HG03342 (cell line): Measurements from ENCODE around the gene MAPKAP1.

ENCODE experiments used
- ATAC-seq: cut with Tn5 transposase; IDR thresholded peaks from one replicate; pipeline ENCODE4 v1.9.1; 2021; ENCODE audit warnings: mild to moderate bottlenecking, moderate library complexity; ENCODE audit not compliant: unreplicated experiment

Gene MAPKAP1

DNA sequence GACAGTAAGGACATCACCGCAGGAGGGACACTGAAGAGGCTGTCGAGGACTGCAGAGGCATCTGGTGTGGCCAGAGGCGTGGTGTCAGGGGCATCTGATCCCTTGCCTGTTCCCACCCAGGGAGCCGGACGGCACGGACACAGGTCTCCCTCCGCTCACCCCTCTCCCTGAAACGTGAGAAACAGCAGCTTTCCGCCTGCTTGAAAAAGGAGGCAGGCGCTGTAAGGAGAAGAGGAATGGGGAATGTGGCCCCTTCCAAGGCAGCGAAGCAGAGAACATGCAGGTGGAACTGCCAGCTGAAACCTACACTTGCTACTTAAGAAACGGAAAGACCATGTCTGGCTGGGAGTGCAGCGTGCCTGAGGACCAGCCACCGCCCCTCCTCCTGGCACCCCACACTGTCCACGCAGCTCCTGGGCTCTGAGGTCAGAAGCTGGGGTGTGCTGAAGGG lies 269.2 kb downstream of the MAPKAP1 start:
- no peak for ATAC-seq

DNA sequence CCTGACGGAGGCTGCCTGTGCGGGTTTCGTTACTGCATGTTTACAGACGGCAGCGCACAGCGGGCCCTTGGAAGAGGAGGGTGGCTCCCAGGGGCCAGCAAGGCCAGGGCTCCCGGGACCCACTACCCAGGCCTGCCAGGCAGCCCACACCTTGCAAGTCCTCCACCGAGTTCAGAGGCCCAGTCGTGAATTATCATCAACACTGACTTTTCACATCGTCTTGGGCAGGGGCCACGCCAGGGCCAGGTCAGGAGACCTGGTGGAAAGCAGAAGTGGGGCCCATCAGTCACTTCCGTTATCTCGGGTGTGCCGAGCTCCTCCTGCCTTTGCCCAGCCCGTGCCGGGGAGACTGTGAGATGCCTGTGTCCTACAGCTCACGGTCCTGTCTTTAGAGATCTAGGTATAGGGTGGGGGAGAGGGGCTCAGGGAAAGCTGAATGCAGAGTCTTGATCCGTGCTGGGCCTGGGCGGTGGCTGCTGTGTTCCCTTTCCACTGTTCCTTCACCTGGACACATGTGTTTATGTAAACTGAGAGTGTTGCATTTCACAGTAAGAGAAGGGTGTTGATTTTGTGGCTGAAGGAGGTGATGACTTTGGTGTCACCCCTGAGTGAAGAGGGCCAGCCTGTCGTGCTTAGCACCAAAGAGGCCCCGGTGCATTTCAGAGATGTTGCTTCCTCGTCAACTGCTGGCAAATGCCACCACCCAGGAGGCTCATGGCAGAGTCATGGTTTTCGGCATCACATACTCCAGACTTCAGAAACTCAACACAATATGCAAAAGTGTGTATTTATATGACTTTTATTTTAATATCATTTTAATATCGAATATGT lies 270.2 kb downstream of the MAPKAP1 start:
- ATAC-seq = no peak

DNA sequence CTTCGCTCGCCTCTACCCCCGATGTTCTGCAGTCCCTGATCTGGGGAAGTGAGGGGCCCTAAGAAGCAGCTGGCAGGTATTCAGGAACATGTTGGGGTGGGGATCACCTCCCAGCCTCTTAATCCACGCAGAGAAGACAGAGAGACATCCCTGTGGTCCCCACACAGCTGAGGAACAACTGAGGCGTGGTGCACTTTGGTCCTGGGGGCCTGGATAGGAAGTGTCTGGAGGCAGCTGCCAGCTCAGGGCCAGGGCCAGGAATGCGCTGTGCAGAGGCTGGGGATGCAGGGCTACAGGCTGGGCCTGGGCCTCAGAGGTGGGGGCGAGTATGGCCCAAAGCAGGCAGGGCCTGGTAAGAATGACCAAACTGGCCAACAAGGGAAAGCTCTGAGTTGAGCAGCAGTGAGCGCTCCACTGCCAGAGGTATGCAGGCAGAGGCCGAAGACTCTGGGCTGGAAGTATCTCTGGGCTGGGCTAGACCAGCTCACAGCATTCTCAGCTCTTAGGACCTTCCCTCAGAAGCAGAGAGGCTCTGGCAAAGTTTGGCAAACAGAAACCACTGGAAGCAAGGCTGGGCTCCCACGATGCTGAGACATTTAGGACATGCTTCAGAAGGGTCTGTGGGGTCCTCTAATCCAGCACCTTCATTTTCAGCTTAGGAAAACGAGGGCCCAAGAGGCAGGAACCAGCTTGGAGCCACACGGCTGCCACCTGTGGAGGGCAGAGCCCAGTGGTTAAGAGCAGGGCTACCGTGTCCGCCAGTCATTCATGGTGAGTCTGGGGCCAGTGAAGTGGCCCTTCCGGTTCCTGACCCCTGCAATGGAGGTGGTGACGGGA lies 271.0 kb downstream of the MAPKAP1 start:
- ATAC-seq = no peak

- no peak for ATAC-seq
These were observed 271.8 kb downstream of the MAPKAP1 start for GRCh38 chr9:125434986-125435775.

DNA sequence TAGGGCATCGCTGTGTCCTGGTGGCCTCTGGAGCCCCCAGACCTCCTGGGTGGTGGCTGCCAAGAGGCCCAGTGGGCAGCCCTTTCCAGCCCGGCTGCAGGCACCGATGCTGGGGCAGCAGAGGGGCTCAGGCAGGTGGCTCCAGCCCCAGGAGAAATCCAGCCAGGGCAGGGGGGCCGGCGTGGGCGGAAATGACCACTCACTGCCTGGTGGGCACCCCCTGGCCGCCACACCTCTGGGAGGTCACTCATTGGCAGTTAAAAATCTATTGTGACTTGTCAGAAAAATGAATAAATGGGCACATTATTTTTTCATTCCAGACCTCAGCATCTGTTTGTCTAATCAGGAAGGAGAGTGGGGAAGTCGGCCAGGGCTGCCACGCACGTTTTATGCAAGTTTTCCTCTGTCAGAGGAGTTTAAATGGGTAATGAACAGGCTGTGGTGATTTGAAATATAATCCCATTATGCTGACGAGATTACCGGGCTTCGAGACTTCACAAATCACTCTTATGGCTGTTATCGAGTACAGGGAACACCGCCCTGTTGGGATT lies 273.5 kb downstream of the MAPKAP1 start:
- no peak for ATAC-seq

DNA sequence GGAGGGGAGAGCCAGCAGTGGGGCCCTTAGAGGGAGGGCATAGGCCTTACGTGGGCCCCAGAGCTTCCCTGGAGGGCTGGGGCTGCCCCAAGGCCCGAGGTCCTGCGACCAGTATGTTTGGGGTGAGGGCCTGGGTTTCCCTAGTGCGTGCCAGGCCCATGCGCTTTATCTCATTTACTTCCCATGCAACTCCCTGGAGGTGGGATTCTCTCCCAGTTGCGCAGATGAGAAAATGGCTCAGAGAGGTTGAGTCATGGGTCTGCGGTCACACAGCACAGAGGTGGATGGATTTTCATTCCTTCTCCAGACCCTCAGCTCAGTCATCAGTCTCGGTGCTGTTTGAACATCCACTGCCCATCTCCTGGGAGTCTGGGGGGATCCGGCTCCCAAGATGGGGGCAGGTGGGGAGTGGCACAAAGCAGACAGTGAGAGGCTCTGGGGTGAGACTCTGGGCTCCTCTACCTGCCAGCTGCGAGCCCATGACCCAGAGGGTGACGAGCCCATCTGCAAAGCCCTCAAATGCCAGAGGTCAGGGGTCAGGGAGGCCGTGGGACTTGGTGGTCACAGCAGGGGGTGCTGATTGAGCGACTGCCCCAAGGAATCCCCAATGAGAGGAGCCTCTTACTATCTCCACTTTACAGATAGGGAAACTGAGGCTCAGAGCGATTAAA lies 274.2 kb downstream of the MAPKAP1 start:
- no peak for ATAC-seq

DNA sequence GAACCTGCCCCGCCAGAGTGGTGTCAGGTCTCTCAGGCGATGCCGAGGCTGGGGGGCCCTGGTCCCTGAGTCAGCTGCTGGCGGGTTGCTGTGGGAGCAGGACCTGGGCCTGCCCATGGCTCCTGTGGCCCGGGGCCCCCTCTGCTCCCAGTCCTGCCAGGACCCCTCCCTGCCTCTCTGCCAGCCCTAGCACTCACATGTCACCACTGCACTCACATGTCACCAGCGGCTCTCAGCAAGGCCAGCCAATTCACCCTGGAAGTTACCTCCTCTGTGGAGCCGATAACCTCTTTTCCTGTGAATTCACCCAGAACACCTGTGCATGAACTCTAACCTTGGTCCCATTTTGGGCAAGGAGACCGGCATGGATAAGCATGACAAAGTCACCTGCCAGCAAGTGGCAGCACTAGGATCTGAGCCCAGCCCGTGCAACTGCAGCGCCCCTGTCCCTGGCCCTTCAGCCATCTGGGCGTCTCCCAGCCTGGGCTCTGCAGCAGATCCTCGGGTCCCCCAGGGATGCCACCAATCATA lies 275.2 kb downstream of the MAPKAP1 start:
- no peak for ATAC-seq

GRCh38 chr9:125431012-125431305 lies 276.0 kb downstream of the MAPKAP1 start:
- no peak for ATAC-seq

GRCh38 chr9:125430161-125431011 lies 276.6 kb downstream of the MAPKAP1 start:
- ATAC-seq = no peak

DNA sequence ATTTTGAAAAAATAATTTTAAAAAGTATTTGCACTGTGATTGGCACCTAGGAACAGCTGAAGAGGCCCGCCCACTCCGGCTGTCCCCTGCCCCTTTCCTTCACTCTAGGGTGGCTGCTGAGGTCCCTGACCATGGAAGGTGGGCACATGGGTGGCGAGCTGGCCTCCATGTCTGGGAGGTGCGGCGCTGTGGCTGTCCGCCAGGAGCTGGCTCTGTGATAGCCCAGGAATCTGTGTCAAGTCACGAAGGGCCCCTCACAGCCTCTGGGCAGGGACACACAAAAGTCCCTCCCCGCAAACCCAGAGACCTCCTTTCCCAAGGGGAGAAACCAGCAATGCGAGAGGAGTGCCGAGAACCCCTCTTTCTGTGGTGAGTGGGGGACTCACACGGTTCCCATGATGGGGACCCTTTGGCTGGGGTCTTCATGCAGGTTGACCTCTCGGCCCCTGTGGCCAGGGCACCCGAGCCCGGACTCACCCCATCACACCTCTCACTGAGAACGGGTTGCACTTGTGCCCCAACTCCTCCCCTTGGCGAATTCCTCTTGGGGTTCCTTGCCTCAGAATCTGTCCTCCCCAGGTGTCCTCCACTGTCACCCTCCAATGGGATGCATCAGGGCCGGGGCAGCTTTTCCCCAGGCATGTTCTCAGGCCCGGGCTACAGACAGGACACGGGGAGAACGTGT lies 277.4 kb downstream of the MAPKAP1 start:
- ATAC-seq = no peak

DNA sequence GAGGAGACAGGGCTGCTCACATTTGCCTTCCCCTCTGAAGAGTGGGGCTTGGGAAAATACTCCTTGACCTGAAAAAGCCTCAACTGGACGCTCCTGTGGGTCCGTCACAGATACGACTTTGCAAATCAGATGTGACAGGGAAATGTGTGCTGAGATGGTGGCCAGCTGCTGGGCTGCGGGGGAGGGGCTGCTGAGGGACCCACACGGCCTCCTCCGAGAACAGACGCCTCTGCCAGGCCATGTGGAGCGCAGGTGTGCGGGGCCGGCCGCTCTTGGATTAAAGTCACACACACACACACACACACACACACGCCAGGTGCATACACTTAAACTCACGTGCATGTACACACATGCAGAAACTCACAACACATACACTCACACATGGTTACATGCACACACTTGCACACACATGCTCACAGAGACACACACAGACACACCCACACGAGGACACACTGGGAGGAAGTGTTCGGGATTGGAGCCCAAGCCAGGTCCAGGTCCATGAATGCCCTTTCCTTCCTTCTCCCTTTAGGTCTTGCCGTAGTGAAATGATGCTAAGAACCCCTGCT lies 278.0 kb downstream of the MAPKAP1 start:
- ATAC-seq = no peak

DNA sequence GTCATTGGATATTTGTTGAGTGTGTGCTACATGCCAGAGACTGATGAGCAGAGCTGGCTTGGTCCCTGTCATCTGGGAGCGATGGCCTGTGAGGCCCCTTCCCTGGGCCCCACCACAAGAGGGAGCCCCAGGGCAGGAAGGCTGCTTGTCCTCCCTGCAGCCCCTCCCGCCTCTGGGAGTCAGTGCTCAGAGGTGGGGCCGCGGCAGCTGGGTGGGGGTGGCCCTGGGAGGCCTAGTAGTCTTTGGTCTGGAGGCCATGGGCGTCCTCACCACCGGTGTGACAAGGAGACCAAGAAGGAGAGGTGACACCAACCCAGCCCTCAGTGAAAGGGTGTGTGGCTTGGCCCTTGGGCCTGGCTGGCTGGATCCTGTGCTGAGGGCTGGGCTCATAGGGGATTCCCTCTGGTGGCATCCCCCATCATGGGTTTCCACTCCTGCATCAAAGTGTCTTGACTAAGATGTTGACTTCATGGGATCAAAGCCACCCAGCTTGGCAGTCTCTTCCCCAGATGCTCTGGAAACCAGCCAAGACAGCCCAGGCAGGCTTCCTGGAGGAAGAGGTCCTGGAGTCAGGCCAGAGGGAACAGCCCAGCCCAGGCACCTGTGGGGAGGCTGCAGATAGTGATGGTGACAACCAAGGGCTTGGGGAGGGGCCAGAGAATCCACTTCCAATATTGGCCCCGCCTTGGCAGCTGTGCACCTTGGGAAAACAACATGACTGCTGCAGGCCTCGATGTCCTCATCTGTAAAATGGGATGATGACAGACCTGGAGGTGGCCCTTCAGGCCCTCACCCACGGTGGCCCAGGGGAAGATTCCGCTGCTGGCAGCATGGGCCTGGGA lies 278.7 kb downstream of the MAPKAP1 start:
- ATAC-seq = no peak

DNA sequence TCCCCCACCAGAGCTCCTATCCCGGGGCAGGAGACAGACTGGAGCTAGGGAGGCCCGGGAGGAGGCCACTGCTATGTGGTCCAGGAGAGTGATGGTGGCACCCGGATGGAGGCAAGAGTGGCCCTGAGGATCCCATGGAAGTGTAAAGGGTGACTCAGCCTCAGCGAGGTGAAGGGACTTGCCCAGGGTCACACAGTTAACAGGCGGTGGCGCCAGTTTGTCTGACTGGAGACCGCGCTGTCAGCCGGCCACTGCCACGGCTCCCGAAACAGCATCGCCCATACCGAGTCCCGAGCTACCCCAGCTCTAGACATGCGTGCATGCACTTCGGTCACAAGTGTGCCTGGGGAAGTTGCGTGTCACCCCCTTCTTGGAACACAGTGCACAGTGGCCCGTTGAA lies 279.5 kb downstream of the MAPKAP1 start:
- no peak for ATAC-seq

DNA sequence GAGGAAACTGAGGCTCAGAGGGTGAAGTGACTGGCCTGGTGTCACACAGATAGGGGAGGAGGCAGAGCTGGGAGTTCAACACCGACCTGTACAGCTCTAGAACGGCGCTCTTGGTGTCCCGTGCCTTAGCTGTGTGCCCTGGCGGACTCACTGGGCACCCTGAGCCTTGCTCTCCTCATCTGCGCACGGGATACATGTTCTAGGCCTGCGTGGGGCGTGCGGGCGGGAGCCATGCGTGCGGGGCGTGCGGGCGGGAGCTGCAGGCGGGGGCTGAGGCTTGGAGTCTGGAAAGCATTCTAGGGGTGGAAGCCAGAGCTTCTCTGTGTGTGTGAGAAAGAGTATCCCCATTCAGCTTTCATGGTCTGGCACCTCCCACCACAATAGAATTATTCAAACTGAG lies 280.1 kb downstream of the MAPKAP1 start:
- ATAC-seq = no peak

- no peak for ATAC-seq
These were observed 281.0 kb downstream of the MAPKAP1 start for GRCh38 chr9:125425901-125426515.

- no peak for ATAC-seq
These were observed 281.7 kb downstream of the MAPKAP1 start for GRCh38 chr9:125425170-125425897.
